Measurements from ENCODE around the gene MEG3. TPM values are rescaled to one million over a fixed set of nuclear protein-coding genes. Genes with fewer than 3 reads are reported as not detected.
"Not testable (repeated sequence)": the region's sequence is repeated elsewhere in the genome, so short reads cannot be mapped to it uniquely, and the experiment has no call there.

Gene MEG3
- total RNA-seq, 1 donor from 2014 or later: 7.4 TPM

DNA sequence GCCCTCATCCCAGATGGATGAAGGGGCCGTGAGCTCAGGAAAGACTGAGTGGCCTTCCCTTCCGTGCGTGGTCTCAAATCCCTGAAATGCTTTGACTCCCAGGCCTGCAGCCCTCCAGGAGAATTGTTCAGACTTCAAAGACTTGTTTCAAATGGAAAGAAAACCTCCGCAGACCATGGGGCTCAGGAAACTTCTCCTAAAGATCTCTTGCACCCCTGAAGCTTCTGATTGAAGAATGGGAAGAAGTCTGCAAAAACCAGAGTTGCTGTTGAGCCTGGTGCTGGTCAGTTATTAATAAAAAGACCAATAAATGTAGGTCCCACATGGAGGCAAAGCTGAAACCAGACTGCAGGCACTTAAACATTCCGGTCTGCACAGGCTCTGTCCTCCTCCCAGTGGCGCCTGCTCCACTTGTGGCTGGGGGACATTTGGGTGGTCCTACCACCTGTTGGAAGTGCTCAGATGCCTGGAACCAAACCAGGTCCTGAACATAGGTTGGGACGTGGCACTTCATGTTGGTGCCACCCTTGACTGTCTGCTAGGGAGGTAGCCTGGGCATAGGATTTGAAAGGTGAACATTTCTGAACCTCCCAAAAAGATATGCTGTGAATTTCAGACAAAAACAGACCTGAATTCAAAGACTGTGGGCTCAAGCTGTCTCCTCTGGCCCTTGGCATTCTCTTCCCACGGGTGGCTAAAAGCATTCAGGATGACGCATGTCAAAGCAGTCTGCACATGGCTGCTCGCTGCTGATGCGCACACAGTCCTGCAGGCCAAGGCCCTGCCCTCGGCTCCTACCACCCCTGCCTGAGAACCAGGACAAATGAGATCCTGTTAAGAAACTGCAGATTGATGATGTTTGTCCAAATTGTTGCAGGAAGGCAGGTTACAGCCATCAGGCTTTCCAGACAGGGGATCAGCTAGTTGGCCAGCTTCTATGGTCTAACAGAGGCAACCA is 36.2 kb upstream of the MEG3 start:
- no peak for ATAC-seq

DNA sequence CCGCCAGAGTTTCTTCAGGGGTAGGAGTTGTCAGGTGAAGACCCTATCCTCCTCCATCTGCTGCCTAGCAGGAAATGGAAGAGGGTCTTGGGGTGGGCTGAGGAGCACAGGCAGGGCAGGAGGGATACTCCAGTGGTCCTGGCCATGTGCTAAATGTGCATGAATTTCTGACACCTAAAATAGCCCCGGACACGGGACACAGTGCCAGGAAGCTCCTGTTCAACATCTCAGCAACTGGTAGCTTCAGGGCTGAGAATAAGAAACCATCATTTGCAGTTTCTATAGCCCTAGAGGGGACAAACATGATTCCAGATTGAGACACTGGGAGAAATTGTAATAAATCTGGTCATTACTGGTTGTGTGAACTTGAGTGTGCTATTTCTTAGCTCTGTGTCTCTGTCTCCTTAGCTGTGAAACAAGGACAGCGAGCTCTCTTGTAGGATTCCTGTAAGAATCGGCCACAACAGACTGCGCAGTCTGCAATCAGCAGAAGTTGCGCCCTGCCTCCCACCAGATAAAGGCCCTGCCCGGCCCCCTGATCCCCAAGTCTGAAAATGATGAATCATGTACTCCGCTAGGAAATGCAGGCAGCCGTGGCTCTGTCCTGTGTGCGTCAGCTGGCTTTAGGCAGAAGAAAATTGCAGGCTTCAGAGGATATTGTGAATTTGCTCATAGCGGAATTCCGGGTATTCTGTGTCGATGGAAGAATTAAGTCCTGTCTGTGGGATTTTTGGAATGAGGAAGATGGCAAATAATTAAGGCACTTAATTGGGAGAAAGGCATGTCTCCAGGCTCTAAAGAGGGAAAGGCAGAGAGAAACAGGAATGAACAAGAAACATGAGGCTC is 35.2 kb upstream of the MEG3 start:
- peak; percentile 56 for ATAC-seq

DNA sequence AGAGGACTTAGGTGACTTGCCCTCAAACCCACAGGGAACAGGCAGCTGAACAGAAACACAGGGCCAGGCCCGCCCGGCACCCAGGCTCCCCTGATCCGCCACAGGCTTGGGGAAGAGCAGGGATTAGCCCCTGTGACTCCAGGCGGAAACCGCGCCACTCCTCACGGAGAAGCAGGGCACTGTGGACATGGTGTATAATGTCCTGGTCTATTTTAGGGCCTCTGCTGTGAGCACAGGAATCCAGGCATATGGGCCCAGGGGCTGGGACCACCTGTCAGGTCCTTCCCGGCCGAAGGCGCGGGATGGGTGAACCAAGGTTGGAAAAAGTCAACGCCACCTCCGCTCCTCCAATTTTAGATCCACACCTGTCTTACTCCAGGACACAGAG is 34.6 kb upstream of the MEG3 start:
- ATAC-seq: peak; percentile 27

DNA sequence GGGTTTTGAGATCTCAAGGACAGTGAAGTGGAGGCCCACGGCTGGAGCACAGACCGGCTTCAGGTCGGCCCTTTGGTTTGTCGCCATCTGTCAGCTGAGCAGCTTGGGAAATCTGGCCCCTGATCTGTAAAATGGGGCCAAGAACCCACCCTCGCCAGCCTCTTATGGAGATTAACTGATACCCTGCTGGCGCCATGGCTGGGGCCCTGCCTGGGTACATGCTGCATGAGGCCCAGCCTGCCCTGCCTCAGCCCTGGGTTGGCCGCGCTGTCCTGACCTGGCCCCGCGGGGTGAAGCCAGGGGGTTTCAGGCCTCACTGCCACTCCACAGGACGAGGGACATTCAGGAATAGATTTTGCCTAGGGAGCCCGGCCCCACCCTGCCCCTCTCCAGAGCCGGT is 33.9 kb upstream of the MEG3 start:
- ATAC-seq: no peak

DNA sequence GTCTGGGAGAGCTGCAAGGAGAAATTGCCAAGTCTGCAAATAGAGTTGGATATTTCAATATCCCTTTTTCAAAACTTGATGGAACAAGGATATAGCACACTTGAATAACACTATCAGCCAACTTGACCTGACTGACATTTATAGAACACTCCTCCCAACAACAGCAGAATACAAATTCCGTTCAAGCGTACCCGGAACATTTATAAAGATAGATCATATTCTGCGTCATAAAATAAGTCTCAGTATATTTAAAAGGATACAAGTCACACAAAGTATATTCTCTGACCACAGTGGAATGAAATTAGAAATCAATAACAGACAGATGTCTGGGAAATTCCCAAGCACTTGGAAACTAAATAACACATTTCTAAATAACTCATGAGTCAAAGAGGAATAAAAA is 29.0 kb upstream of the MEG3 start:
- ATAC-seq: no peak

DNA sequence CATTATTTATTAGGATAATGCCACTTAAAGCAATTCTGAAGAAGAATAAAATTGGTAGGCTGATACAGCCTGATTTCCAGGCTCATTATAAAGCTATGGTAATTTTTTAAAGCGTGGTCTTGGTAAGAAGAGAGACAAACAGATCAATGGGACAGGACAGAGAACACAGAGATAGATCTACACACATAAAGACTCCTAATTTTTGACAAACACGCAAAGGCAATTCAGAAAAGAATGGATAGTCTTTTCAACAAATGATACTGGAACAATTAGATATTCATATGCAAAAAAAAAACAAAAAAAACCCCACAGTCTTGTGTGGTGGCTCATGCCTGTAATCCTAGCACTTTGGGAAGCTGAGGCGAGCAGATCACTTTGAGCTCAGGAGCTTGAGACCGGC is 25.9 kb upstream of the MEG3 start:
- ATAC-seq: no peak

DNA sequence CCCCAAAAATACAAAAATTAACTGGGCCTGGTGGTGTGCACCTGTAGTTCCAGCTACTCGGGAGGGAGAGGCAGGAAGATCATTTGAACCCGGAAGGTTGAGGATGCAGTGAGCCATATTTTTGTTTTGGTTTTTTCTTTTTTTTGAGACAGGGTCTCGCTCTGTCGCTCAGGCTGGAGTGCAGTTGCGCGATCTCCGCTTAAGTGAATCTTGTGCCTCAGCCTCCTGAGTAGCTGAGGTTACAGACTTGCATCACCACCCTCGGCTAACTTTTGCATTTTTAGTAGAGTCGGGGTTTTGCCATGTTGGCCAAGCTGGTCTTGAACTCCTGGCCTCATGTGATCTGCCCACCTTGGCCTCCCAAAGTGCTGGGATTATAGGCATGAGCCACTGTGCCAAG is 24.5 kb upstream of the MEG3 start:
- ATAC-seq: not testable (repeated sequence)

DNA sequence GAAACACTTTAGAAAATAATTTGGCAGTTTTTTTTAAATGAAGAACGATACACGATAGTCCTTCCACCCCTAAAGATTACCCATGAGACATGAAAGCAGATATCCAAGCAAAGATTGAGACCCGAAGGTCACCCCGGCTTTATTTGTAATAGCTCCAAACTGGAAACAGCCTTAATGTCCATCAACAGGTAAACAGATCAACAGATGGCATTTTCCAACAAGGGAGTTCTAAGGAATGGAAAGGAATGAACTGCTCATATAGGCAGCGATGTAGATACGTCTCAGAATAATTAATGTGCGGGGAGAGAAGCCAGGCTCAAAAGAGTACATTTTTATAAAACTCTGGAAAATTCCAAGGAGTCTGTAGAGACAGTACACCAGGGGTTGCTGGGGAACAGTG is 23.7 kb upstream of the MEG3 start:
- ATAC-seq: no peak

DNA sequence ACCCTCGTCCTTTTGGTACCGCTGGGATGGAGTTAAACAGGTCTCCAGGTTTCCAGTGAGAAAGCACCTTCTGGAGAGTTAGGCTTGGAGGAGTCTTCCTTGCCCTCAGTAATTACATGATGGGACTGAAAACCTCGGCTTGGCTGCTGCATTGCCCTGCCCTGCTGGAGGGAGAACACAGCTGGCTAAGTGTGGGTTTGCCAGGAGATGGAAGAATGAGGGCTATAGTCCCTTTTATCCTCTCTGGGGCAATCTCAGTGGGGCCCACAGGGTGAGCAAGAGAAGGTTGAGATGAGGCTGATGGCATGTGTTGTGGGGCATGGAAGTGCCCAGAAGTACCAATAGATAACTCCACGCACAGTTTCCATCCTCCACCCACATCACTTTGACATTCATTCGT is 23.2 kb upstream of the MEG3 start:
- ATAC-seq: no peak

DNA sequence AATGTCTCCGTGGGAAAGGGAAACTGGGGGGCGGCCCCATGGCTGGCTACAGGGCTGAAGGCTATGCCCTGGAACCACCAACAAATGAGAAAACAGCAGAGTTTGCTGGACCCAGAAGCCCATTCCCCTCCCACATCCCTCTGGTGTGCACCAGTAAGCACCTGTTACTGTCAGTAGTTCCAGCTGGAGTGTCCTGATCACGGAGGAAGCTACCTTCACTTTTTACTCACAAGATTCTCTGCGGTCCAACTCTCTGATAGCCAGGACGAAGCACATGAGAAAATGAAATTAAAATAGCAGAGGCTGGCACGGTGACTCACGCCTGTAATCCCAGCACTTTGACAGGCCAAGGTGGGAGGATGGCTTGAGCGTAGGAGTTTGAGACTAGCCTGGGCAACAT is 22.7 kb upstream of the MEG3 start:
- no peak for ATAC-seq

DNA sequence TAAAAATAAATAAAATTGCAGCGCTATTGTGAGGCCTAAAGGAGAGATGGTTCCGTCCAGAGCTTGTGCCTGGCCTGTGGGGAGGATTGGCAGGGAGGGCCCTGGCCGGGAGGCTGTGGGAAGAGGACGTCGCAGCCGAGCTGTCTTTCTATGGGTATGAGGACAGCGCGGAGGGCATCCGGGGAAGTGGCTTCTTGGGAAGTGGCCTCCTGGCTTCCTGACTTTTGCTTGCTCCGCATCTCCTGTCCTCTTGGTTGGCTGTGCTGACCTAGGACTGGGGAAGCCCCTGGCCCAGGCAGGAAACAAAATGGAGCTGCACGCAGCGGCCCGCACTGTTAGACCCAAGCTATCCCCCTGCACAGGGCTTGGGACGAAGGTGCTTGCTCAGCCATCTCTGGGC is 22.2 kb upstream of the MEG3 start:
- no peak for ATAC-seq

DNA sequence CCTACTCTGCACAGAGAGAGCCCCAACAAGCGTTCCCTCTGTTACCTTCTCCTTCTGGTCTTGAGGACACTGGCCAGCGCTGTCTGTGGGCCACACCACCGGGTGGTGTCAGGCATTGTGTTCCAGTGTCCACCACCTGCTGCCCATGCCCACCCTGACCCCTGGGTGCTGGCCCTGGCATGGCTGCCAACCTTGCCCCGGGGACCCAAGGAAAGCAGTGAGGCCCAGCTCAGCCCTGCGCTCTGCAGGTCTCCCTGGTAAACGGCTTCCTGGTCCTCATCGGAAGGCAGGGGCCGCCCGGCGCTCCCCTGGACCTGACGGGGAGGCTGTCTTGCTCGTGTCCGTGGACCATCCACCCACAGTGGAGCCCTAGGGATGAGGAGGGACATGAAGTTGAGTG is 21.8 kb upstream of the MEG3 start:
- no peak for ATAC-seq

DNA sequence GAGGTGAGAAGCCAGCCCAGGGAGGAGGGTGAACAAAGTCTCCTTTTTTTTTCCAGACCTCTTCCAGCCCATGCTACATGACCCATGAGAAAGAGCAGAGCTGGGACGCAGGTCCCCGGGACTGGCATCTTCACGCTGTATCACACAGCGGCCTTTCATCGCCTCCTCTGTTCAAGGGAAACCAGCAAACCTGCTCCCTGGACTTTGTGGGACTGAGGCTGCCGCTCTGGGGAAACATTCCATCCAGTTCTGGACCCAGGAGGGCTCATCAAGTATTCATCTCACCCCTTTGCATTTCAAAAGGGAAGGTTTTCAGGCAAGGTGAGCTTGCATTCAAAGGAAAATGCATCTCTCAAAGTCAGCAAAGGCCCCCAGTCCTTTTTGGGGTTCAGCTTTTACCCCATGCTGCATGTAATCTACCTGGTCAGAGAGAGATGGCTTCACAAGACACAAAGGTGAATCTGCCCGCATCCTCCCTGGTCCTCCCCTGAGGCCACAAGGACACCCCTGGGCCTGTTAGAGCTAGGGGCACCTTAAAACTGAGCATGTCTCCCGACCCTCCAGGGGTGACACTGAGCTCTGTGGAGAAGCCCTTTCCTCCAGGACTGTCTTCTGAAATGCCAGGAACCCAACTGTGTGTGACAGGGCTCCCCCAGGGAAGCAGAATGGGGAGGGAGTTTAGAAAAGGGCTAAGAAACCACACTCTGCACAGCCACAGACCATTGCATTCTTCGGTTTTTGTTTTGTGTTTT is 21.2 kb upstream of the MEG3 start:
- ATAC-seq: no peak

DNA sequence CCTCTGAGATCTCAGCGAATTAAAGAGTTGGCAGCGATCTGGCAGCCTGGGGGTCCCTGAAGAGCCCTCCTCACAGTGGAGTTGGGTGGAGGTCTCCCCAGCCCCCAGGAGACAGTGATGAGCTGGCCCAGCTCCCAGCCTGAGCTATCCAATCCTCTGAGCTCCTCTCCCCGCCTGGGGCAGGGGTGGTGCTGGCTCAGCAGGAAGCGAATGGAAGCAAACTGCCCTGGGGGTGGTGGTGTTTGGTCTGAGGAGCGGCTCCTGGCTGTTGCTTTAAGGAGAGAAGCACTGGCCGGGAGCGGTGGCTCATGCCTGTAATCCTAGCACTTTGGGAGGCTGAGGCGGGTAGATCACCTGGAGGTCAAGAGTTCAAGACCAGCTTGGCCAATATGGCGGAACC is 19.5 kb upstream of the MEG3 start:
- ATAC-seq: no peak

DNA sequence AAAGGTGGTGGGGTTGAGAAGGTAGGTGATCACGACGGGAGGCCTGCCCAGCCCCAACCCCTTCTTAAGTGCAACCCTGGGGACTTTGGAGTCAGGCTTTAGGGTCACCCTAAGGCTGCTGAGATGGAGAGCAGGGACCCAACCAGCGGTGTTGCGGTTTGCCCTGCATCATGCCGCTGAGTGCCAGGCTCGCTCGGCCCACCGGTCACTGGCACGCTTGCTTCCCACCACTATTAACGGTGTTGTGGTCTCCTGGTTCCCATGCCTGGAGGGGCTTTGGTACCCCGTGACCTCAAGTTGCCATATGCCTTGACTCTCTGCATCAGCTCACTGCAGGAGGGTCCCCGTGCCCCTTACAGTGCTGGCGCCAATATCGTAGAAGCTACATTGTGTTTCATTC is 18.4 kb upstream of the MEG3 start:
- ATAC-seq: no peak

DNA sequence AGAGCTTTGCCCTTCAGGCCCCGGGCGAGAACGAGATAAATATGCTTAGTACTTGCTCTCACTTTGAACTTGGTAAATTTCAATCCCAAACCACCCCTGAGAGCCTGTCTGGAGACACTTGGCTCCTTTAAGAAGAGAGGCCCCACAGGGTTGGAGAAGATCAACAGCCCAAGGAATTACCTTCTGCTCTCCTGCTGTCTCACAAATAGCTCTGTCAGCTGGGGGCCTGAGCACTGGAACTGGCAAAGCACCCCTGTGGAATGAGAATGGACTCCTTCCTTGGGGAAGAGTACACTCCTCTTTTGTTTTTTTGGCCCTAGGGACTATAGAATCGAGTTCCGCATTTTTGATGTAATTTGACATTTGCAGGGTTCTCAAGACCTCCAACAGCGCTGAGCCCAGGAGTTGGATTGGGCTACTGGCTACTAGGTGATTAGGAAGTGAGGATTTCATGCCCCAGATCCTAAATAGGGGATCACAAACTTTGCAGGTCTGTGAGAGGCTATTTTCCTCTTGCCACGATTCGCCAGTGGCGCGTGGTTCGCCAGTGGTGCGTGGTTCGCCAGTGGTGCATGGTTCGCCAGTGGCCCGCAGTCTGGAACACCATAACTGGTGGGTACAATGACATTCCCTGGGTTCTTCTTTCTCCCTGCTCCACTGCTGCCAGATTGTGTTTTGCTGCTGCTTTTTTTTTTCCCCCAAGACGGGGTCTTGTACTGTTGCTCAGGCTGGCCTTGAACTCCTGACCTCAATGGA is 17.8 kb upstream of the MEG3 start:
- ATAC-seq: no peak

DNA sequence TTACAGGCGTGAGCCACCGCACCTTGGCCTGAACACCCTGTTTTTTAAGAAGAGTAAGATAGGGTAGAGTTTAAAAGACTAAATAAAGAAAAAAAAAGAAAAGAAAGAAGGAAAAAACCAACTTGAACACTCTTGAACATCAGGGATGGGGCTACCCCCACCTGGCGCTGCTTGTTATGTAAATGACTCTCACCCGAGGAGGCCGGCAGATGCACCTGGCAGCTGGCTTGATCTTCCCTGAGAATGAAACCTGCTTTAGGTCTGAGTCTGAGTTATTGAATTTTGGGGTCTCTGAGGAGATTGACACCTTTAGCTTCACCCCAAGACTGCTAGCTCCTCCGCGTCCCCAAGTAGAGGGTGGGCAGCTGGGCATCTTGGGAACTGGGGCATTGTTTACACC is 15.5 kb upstream of the MEG3 start:
- ATAC-seq: no peak

DNA sequence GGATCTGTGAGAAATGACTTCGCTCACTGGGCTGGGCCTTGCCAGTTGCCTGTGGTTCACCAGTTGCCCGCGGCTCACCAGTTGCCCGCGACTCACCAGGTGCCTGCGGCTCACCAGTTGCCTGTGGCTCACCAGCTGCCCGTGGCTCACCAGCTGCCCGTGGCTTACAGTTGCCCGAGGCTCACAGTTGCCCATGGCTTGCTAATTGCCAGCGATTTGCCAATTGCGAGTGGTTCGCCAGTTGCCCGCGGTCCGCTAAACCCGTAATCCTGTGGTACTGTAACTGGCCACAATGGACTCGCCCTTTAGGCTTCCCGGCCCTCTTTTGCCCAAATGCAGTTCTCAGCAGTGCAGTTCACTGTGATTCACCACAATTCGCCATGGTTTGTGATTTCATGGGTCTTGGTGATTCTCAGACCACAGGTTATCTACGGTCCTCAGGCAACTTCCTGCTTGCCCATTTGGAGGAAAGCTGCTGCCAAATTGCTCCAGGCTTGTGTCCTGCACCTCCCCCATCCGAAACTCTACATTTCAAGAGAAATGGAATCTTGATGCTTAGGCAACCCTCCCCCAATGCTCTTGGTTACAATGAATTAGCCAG is 15.0 kb upstream of the MEG3 start:
- no peak for ATAC-seq

DNA sequence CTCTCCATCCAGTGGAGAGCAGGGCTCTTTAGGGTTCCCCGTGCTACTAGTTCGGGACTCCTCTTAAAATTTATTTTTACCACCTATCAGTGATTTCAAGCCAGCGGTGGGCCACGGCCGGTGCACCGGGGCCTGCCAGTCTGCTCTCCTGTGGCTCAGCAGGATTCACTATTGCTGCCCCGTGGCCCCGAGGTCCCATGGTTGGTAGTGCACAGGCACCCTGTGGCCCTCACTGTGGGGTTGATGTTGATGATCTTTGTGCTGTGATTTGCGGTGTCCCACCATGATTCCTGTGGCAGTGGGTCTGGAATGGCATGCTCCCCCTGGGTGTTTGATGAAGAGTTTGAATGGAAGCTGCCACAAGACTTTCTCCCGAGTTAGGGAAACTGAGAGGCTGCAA is 12.6 kb upstream of the MEG3 start:
- no peak for ATAC-seq

DNA sequence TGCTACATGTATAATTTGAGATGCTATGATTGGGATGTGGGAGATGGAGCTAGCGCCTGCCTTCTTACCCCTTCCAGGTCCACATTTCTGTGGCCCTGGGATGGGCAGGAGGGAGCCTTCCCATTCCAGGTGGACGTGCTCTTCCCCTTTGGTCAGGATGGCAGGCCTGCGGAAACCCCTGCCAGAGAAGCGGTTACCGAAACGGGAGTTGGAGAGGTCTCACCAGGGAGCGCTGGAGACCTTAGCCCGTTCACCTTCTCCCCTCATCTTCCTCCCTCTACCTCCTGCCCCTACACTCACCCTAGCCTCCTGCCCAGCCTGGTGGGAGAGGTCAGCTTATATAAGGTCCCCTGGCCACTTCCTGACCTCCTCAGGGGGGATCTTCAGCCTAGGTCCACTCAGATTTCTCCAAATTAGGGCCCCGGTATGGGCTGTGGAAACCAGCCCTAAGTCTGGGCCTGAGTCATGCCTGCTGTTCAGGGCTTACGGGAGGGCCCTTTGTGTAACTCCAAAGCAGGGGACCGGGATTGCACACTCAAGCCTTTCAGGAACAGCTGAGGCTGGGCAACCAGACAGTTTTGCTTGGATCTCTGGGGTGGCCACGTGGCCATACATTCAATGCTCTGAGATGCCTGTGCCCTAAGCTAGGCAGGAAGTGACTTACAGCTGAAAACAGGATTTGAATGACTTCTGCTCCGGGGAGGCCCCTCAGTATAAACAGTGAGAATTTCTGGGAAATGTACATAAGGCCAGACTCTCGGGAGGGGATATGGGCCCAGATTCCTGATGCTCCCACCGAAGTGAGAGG is 10.2 kb upstream of the MEG3 start:
- ATAC-seq: no peak

Measured in esophagus mucosa (tissue), 1 donor.